SK-N-SH treated with all-trans-retinoic acid at 6 μM for 48 hours (cell line): ENCODE measurements around the gene UCP2.

Experiments used
- CREB5 ChIP-seq: fragments of 250-450 bp; sonication (Bioruptor Pico); IDR thresholded peaks from 2 replicates; pipeline ENCODE4 v1.5.1; 2020; ENCODE audit warnings: low read depth, mild to moderate bottlenecking, moderate library complexity
- CSRNP3 ChIP-seq: fragments of 250-450 bp; sonication (Bioruptor Pico); IDR thresholded peaks from 2 replicates; pipeline ENCODE4 v1.5.1; 2021; ENCODE audit warnings: mild to moderate bottlenecking, moderate library complexity
- OSR1 ChIP-seq: fragments of 250-450 bp; sonication (Bioruptor Pico); IDR thresholded peaks from 2 replicates; pipeline ENCODE4 v1.8.0; 2022; ENCODE audit warnings: moderate library complexity, mild to moderate bottlenecking, inconsistent platforms
- PATZ1 ChIP-seq: fragments of 250-450 bp; sonication (Bioruptor Pico); IDR thresholded peaks from 2 replicates; pipeline ENCODE4 v1.8.0; 2020; ENCODE audit warnings: mild to moderate bottlenecking, moderate library complexity, borderline replicate concordance
- TF ChIP-seq, protein P1 (sequence below): fragments of 250-450 bp; sonication (Bioruptor Pico); IDR thresholded peaks from 2 replicates; pipeline ENCODE4 v1.5.0; 2020; ENCODE audit warnings: mild to moderate bottlenecking, moderate library complexity

DNA sequence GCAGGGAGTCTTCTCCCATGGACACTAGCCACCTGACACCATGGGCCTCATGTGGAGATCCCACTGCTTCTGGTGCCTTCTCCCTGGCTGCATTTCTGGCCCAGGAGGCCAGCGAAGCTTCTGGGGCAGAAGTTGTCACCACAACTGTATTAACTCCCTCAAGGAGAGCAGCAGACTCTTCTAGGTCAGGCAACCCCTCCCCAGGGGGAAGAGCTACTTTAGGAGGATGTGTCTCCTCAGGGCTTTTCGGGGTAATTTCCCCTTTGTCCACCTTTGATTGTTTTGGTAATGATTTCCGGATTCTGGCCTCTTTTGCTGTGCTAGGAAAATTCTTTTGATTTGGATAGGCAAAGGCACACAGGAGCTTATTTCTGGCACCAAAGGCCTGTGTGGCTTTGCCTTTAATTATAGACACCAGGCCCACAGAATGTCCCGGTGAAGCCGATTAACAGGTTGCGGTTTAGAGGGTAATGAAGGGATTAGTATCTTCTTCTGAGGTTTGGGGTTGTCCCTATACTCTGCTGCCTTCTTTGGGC lies 8.9 kb upstream of the UCP2 start:
- TF ChIP-seq CREB5 (no peak), OSR1 (CRISPR knock-in tag) (no peak), PATZ1 (CRISPR knock-in tag) (no peak), CSRNP3 (CRISPR knock-in tag) (no peak)
- TF ChIP-seq, protein P1, sequence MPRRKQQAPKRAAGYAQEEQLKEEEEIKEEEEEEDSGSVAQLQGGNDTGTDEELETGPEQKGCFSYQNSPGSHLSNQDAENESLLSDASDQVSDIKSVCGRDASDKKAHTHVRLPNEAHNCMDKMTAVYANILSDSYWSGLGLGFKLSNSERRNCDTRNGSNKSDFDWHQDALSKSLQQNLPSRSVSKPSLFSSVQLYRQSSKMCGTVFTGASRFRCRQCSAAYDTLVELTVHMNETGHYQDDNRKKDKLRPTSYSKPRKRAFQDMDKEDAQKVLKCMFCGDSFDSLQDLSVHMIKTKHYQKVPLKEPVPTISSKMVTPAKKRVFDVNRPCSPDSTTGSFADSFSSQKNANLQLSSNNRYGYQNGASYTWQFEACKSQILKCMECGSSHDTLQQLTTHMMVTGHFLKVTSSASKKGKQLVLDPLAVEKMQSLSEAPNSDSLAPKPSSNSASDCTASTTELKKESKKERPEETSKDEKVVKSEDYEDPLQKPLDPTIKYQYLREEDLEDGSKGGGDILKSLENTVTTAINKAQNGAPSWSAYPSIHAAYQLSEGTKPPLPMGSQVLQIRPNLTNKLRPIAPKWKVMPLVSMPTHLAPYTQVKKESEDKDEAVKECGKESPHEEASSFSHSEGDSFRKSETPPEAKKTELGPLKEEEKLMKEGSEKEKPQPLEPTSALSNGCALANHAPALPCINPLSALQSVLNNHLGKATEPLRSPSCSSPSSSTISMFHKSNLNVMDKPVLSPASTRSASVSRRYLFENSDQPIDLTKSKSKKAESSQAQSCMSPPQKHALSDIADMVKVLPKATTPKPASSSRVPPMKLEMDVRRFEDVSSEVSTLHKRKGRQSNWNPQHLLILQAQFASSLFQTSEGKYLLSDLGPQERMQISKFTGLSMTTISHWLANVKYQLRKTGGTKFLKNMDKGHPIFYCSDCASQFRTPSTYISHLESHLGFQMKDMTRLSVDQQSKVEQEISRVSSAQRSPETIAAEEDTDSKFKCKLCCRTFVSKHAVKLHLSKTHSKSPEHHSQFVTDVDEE (CRISPR knock-in tag), result no peak
